Occipital lobe (tissue), 2 donors: Measurements from ENCODE around the gene TBC1D22A. TPM values are rescaled to one million over a fixed set of nuclear protein-coding genes. Genes with fewer than 3 reads are reported as not detected.

ENCODE experiments used
- DNase-seq: peaks from one replicate; lab custom pipeline; 2025; lab: John Stamatoyannopoulos, UW
- total RNA-seq: library from RNA; depleted of rRNA; stranded (reverse); fragments of >200 nt; gene quantifications from one replicate; pipeline ENCODE4 v1.2.3, GENCODE V29; 2014

The TBC1D22A gene
- total RNA-seq, 1 donor from 2014 or later: 4.5 TPM

DNA sequence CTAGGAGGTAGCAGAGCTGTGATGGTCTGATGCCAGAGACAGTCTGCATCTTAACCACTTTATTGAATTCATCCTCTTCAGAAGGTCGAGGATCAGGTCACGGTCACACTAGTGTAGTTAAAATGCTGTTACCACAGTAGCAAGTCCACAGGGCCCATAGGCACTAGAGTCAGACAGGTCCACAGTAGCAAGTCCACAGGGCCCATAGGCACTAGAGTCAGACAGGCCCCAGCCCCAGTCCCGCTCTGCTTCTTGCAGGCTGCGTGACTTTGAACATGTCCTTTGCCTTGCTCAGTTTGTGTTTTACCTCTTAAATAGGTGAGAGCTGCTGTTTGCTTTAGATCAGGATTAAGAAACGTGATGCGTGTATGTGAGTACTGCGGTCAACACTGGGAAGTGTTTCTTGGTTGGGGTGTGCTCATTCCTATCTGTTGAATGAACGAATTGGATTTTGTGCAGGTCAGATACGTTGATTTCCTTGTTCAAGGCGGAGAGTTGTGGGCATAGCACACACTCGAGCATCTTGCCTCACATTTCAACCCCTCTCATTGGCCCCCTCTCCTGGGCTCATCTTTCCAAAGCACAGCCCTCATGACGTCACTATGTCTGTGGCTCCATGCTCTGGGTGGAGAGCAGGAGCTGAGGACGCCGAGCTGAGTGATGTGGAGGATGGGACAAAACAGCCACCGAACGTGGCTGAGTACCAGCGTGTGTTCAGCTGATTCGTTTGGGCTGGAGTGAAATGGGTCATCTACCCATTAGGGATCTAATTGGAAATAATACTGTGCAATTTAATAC, 191.7 kb downstream of the TBC1D22A start:
- no peak for DNase-seq

DNA sequence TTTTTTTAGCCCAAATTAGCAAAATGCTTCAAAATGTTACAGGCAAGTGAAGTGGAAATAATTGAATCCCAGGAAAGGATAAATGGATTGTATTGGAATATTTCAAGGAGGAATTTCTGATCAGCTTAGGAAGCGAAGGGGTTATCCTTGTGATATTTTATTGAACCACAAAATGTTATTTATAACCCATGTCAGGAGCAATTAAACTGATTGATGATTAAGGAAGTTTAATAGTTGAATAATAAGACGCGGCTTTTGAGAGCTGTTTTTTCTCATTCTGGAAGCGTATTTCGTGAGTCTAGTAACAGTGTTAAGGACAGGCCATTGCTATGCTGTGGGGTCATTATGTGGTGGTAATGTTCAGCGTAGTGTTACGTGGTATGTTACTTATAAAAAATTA, 192.3 kb downstream of the TBC1D22A start:
- DNase-seq: no peak

DNA sequence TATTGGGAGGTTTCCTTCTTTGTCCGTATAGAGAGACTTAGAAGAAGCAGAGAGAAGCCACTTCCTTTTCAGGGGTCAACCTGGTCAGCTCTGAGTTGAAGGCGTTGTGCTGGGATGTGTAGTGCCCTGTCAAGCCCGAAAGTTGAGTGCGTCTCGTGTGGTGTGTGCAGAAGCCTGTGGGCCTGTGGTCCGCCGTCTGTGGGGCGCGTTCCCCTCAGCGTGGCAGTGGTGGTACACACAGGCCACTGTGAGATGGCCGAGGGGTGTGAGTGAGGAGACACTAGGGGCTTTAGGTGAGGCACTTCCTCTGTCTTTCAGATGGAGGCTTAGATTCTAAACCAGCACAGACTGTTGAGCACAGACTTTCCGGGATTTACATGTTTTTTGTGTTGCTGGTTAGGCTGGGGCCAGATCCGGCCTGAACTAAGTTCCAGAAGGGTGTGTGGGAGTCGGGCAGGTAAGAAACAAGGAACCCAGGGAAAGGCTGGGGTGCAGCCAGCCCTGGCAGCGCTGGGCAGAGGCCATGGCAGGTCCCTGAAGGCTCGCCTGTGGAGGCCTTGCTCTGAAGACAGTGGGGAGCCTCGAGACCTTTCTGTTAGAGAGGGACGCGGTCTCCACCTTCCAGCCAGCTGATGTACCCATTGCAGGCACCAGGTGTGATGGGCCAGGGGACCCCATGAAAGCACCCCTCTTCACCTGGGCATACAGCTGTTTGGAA, 194.2 kb downstream of the TBC1D22A start:
- DNase-seq: no peak

DNA sequence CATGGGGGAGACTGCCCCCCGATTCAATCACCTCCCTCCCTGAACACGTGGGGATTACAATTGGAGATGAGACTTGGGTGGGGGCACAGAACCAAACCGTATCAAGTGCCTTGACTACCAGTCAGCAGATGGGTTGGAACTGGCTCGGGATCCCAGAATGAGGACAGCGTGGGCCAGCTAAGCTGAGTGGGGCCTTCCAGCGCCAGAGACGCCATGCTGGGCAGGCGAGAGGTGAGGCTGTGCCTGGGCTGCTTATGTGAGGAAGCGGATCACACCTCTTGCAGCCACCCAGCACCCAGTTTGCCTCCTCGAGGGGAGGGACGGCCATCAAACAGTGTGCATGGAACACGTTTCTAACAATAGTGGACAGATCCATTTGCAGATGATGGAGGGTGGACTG, 195.1 kb downstream of the TBC1D22A start:
- no peak for DNase-seq

DNA sequence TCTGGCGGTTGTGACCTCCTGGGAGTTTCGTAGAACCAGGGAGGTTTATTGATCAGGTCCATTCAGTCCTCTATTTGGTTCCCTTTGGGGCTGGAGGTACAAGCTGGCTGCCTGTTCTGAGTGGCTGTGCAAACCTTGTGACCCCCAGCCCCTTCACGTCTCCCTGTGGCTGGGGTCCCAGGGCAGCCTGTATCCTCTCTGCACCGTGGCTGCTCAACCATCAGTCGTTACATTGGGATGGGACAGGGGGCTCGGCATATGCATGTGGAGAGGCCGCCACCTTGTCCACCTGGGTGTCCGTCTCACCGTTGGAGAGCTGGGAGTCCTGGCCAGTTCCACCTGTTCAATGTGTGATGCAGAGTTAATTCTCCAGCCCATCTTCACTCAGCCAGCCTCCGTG, 195.7 kb downstream of the TBC1D22A start:
- DNase-seq: no peak

DNA sequence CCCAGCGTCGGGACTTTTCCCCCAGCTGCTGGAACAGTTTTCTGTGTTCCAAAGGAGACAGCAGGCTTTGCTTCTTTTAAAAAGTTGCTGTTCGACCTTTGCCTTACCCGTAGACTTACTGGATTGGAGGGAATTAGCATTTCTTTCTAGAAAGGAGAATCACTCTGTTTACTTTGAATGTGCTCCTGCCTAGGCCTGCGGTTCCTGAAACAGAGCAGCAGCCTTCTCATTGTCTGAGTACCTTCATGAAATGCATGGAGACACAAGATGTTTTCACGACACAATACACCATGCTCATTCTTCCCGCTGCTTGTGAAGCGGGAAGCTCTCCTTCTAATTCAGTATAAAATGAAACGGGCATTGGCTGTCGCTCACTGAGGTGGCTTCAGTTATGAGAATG, 196.2 kb downstream of the TBC1D22A start:
- DNase-seq: no peak

DNA sequence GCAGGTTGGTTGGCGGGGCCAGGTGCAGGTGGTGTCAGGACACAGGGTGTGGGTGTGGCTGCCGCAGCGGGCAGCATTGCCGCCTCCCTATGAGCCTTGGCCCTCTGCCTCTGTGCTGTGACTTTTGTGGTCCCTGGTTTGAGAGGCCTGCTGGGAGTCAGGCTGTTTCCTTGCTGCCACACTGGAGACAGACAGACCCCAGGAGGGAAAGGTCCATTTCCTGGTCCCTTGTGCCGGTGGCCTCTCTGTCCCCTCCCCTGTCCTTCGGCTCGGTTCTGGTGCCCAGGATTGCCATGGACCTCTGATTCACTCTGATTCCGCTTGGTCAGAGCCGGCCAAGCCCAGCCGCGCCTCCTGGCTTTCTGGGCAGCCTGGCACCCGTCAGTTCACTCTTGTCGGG, 196.9 kb downstream of the TBC1D22A start:
- DNase-seq: no peak

DNA sequence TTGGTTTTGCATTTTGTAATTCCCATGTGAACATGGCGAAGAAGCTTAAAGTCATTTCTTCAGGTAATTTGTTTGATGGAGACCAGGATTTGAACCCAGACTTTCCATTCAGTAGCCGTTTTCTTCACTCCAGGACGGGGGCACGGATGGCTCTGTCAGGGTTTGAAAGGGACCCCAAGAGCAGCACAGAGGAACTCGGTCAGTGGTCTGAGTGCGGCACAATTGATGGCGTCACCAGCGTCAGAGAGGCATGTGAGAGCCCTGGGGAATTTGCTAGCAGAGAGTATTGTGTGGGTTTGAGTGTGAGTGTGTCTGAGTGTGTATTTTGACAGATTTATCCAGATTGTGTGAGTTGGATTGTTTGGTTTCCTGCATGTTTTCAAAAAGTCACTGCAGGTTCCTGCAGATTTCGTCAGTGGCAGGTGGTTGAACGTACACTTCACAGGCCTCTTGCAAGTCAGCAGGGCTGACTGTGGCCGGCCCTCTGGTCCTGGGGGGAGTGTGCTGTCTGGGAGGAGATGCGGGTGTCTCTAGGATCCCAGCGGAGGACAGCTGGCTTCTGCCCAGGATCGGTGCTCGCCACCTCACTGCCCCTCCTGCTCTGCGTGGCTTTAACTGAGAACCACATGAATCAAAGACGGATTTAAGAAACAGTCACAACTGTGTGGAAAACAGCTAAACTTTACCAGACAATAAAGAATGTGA, 199.3 kb downstream of the TBC1D22A start:
- no peak for DNase-seq

DNA sequence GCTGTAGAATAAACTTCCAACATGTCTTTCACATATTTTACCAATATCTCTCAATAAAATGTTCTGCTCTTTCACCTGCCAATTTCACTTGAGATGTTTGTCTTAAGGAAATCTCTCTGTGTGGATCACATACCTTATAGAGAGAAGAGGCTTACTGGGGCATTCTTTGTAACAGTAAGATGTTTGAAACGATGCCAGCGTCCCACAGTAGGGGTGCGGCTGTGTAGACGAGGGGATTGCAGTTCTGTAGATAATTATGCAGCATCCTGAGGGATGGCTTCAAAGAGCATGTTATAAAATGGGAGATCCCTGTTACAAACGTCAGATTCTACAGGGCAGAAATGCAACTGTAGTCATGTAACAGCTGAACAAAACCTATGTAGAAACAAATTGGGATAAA, 200.0 kb downstream of the TBC1D22A start:
- DNase-seq: no peak

DNA sequence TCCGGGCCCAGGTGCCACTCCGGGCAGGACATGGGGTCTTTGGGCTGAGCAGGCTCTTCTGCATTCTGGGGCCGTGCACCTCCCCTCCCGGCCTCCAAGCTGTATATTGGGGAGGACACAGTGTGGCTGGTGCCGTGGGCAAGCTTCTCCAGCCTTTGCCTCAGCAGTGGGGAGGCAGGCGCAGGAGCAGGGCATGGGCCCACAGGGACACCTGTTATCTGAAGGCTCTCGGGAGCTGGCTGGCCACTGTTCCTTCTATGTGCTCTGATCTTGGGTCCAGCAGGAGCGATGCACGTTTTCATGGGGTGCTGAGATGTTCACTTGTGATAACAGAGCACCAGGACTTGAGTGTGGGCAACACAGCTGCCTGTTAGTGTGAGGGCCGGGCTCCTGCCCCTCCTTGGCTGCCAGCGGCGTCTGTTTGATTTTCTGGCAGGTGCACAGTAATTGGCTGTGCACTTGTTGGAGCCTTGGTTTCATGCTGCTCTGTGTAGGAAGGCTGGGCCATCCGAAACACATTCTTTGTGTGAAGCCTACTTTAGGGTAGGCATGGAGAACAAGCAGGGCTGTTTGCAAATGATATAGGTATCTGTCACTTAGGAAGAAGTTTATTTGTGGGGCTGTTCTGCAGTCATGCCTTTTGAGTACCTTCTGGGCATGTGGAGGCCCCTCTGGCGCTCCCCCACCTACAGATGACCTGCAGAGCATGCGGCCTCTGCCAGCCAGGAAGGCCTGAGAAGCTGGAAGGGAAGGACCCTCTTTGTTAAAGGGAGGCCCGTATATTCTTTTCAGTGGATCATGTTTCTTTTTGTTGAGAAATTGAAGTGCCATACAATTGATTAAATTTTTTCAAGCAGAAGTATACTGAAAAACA, 201.5 kb downstream of the TBC1D22A start:
- DNase-seq: no peak

DNA sequence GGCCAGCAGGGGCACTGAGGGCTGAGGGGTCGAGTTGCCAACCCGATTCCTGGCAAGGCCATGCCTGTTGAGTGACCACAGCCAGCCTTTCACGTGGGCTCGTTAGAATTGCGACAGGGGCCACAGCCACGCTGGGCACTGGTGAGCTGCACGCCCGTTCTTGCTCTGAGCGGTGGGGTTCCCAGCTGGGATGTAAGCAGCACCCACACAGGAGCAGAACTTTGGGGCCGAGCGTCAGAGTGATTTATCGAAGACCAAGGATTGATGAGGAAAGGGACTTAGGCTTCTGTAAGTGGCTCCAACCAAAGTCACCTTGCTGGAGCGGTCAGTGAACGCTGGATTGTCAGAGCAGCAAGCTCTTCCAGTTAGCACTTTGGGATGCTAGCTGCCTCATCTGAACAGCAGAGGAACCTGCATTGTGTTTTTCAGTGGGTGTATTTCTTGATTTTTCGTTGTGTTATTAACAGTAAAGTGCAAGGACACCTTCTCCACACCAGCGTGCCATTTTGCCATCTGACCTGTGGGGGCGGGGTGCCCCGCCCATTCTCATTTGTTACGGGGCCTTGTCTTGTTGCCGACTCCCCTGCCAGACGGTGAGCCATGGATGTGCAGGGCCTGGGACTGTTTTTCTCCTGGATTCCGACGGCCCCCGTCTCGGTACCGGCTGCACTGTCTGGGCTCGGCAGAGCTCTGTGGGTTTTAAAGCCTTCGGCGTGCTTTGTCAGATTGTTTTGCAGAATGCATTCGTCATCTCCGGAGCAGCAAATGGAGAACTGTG, 202.5 kb downstream of the TBC1D22A start:
- DNase-seq: no peak

DNA sequence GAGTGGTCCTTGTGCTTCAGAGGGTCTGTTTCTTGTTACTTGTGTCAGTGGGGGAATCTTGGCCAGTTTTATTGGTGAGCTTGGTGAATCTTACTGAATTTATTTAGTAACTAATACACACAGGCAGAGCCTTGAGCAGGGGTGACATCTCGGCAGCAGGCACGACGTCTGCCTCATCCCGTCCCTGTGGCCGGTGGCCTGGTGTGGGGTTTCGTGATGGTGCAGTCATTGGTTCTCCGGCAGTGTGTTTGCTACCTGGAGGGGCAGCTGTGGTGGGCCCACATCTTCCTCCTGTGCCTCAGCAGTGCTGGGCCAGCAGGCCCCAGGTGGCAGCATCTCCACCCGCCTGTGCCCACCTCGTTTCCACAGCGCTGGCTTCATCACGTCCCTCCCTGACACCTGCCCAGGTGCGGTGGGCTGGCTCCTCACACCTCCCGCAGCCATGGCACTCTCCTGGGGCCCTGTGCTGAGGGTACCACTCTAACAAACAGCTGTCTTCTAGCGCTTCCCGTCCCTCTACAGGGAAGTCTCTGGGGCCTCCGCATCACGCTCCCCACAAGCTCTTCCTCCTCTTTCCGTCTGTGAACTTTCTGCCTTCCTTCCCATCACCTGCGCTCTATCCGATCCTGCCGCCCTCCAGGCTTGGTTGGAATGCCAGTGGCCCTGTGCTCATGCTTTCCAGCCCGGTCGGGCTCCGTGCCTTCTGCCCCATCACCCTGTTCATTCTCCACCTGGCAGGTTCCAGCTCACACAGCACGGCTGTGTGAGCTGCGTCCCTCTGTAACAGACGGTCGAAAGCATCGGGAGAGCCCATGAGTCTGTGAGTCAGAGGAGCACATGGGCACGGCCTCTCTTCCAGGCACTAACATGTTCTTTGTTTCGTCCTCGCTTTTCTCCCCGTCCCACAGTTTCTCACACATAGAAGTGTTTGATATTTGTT, 203.4 kb downstream of the TBC1D22A start:
- no peak for DNase-seq

DNA sequence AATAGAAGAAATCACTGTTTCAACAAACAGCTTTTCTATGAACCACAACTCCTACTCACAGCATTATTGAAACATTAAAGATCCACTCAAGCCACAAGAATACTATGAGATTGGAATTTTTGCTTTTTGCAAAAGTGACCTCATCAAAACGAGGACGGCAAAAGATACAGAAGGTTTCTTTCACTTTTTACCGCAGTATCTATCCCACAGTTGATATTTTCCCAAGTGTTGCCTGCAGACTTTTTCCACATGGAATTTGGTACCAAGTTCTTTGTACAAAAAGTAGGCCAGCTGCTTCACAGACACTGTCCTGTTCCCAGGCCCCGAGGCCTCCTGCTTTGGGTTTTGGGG, 204.0 kb downstream of the TBC1D22A start:
- no peak for DNase-seq

DNA sequence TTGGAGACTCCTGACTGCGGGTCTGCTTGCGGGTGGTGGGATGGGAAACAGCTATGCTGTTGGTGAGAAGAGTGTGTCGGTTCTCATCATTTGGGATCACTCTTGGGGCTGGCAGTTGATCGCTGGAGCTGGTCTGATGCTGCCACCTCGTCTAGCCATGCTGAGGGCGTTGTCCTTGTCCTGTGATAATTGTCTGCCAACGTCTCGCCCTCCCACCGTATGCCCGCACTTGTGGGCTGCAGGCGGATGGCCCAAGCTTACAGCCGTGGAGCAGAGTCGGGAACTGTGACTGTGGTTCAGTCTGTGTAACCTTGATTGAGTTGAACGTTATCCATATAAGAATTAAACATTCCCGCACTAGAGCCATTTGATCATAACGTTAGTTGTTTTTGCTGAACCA, 204.4 kb downstream of the TBC1D22A start:
- DNase-seq: no peak

DNA sequence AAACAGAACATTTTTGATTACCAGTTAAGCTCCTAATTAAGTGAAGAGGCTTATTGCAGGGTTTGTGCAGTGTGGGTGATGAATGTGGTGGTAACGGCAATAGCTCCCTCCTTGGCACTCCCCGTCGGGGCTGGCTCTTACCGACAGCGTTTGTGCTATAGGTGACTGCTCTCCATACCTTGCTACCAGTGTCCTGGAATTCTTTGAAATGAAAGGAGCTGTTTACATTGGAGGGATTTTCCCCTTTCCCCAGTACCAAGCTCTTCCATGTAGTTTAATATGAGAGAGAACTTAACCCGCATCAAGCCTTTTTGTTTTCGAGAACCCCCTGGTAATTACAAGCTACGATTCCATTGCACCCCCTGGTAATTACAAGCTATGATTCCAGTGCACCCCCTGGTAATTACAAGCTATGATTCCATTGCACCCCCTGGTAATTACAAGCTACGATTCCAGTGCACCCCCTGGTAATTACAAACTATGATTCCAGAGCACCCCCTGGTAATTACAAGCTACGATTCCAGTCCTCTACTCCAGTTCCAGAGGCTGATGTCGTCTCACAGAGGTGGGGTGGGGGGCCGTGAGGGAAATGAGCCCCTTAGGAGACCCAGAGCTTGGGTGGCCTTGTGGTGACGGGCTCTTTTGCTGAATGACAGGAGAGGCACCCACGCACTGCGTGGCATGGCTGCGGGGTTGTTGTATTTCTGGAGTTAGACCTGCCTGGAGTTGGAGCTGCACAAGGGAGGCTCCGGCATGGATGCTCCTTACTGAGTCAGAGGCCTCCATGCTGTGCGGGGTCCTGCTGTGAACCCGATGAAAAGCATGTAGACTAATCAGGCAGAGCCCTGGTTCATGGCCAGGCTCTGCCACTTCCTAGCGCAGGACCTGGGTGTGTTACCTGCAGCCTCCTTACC, 205.3 kb downstream of the TBC1D22A start:
- no peak for DNase-seq

DNA sequence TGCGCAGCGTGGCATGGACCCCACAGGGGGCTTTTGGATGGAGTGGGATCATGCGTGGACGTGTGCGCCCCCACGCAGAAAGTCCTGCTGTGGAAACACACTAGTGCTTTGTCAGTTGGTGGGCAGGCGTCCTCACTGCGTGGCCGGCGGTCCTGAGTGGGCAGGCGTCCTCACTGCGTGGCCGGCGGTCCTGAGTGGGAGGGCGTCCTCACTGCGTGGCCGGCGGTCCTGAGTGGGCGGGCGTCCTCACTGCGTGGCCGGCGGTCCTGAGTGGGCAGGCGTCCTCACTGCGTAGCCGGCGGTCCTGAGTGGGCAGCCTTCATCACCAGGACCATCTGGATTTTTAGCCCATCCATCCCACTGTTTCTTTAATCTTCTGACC, 205.9 kb downstream of the TBC1D22A start:
- DNase-seq: no peak

DNA sequence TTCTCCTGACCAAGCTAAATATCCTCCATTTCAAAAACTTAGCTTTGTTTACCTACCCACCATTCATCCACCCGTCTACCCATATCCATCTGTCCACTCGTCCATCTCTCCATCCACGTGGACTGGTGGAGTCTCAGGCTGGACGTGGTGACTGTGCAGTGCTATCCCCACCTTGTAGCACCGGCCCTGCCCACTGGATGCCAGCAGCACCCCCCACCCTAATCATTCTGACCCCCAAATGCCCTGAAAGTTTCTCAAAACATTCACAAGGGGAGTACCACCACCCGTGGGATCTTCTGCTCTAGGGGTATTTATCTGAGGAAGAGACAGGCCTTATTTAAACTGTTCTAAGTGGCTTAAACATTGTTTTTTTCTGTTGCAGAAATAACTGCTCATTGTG, 206.4 kb downstream of the TBC1D22A start:
- DNase-seq: no peak

DNA sequence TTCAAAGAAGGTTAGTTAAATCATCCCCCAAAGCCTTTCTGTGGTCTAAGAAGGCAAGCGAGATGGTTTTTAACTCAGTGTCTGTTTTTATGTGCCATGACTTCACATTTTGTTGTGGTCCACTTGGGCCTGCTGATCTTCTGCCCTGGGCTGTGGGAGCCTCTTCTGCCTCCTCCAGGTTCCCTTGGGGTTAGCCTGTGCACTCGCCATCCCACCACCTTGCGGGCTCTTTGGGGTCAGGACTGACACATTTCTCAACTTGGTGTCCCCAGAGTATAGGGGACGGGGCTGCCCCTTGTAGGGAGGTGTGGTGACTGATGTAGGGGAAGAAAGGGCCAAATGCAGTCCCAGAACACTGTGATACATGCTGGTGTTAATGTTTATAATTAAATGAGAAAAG, 207.0 kb downstream of the TBC1D22A start:
- DNase-seq: no peak

DNA sequence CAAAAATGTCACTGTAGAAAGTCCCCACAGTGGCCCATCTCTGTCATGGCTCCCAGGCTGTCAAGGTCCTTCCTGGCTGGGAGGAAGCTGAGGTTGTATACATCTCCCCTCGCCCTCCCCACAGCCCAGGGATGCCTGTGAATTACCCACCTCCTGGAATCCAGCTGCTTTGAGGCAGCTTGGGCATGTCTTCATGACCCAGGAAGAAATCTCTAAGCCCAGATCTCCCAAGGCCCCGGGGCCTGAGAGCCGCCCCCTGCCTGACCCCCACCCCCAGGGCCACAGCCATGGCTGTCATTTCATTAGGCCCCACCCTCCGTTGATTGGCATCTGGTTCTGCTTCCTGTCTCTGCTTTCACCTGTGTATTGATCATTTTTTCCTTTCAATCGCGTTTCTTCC, 207.5 kb downstream of the TBC1D22A start:
- DNase-seq: no peak
